GM12872 (cell line): ENCODE data around the gene CFAP68.
A peak's percentile ranks its signal among the peaks of the same experiment; 100 is the strongest.

ENCODE experiments used
- CTCF ChIP-seq: IDR thresholded peaks from 3 replicates; pipeline ENCODE4 v1.5.1; 2011; ENCODE audit warnings: low read depth, mild to moderate bottlenecking, low read length, moderate library complexity; ENCODE audit not compliant: insufficient read depth

The CFAP68 gene

DNA sequence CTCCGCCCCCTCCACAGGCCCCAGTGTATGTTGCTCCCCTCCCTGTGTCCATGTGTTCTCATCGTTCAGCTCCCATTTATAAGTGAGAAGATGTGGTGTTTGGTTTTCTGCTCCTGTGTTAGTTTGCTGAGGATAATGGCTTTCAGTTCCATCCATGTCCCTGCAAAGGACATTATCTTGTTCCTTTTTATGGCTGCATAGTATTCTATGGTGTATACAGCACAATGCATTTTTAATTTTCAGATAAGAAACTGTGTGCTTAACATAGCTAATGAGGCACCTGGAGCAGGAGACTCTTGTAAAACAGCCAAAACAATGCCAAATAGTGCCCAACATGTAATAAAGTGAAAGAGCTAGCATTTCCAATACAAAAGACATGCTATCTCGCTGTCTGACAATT, 29.7 kb upstream of the CFAP68 start:
- TF ChIP-seq CTCF, result no peak

GRCh38 chr11:111851067-111851466, 28.3 kb upstream of the CFAP68 start:
- no peak for TF ChIP-seq CTCF

GRCh38 chr11:111851636-111852035, 27.7 kb upstream of the CFAP68 start:
- peak; percentile 31; the same call in 1 of the 3 replicates for TF ChIP-seq CTCF

GRCh38 chr11:111852103-111852502, 27.2 kb upstream of the CFAP68 start:
- no peak for TF ChIP-seq CTCF

DNA sequence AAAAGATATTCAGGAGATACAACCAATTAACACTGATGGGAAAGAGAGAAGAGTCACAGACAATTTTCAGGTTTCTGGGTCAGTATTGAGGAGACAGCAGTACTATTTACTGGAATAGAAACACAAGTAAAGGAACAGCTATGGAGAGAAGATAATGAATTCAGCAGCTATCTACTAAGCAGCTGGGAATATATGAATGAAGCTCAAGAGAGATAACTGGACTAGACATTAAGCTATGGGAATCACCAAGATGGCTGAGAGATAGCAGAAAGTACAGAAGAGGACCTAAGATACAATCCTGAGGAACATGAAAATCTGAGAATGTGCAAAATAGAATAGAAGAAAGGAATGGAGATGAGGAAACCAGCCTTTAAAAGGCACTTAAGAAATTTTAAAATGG, 23.8 kb upstream of the CFAP68 start:
- TF ChIP-seq CTCF, result no peak

DNA sequence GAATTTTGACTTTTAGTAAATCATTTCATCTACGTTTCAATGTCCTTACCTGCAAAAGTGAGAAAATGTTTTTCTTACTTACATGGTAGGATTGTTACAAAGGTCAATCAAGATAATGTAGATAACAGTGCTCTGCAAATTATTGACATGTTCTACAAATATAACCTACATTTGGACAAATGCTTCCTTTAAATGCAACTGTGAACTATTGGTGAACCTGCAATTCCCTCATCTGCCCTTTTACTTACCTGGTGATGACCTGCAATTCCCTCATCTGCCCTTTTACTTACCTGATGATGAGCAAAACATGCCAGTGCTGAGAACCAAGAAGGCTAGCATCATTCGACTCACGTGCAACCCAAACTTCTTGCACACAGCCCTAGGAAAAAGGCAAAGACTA, 19.1 kb upstream of the CFAP68 start:
- TF ChIP-seq CTCF, result no peak

DNA sequence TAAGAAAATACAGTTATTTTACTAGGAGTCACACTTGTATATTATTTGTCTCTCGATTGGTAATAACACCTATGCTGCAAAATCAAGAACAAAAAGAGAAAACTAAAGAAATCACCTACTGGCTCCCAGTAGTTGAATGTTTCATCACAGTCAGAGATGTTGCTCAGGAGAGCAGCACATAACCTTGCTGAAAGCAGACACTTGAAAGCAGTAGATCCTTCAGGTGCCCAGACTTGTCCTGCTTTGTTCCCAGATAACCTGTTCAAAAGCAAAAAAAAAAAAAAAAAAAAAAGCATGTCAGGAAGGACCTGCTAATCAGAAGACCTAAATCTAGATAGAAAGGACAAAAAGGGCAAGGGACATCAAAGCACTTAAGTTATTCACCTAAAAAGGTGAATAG, 9.2 kb upstream of the CFAP68 start:
- TF ChIP-seq CTCF, result no peak

- TF ChIP-seq CTCF, result no peak
These were observed 8.8 kb upstream of the CFAP68 start for GRCh38 chr11:111870522-111870885.
